DND-41 (cell line): ENCODE results near the gene DOCK7.

Experiments
- ATAC-seq: fragments of 200-7000 bp; cut with Tn5 transposase; 3 replicates; pipeline ENCODE4 v1.9.1; 2021; ENCODE audit warnings: low read depth; ENCODE audit not compliant: insufficient read depth
- DNase-seq: peaks from one replicate; pipeline ENCODE4 v3.0.0-alpha.2; 2020
- H2AFZ ChIP-seq: 2 replicates; pipeline ENCODE4 v1.6.0; 2012; ENCODE audit warnings: low read depth, low read length
- H3K27ac ChIP-seq: 2 replicates; pipeline ENCODE4 v1.5.1; 2012; ENCODE audit warnings: low read length, inconsistent platforms
- H3K27me3 ChIP-seq: fragments of 200-600 bp; sonication (generic); 2 replicates; pipeline ENCODE4 v1.6.0; 2012; ENCODE audit warnings: low read length, mild to moderate bottlenecking, inconsistent platforms; ENCODE audit not compliant: insufficient read depth, poor library complexity
- H3K36me3 ChIP-seq: 2 replicates; pipeline ENCODE4 v1.5.1; 2012; ENCODE audit warnings: low read length, inconsistent platforms; ENCODE audit not compliant: insufficient read depth
- H3K4me1 ChIP-seq: 2 replicates; pipeline ENCODE4 v1.5.1; 2012; ENCODE audit warnings: mild to moderate bottlenecking, low read length; ENCODE audit not compliant: insufficient read depth
- H3K4me2 ChIP-seq: 2 replicates; pipeline ENCODE4 v1.6.0; 2012; ENCODE audit warnings: mild to moderate bottlenecking, moderate library complexity, low read length, inconsistent platforms; ENCODE audit not compliant: insufficient read depth
- H3K4me3 ChIP-seq, 2 experiments: fragments of 200-600 bp in 1 of 2; shearing (Covaris generic) in 1 of 2; 2 replicates each; pipeline ENCODE4 v1.5.1; 2012 to 2016; ENCODE audit warnings: inconsistent platforms in 2 of 2, low read length in 2 of 2, mild to moderate bottlenecking in 2 of 2, low read depth in 1 of 2, moderate library complexity in 1 of 2
- H3K79me2 ChIP-seq: 2 replicates; pipeline ENCODE4 v1.6.0; 2012; ENCODE audit warnings: low read length, inconsistent platforms; ENCODE audit not compliant: insufficient read depth
- H3K9ac ChIP-seq: 2 replicates; pipeline ENCODE4 v1.6.0; 2012; ENCODE audit warnings: low read depth, mild to moderate bottlenecking, inconsistent platforms, low read length, moderate library complexity
- H3K9me3 ChIP-seq: 2 replicates; pipeline ENCODE4 v1.5.1; 2012; ENCODE audit warnings: low read length, moderate library complexity, mild to moderate bottlenecking, inconsistent platforms; ENCODE audit not compliant: insufficient read depth, severe bottlenecking
- H4K20me1 ChIP-seq: 2 replicates; pipeline ENCODE4 v1.6.0; 2012; ENCODE audit warnings: low read length; ENCODE audit not compliant: insufficient read depth
- CTCF ChIP-seq: IDR thresholded peaks from 2 replicates; pipeline ENCODE4 v1.5.1; 2012; ENCODE audit warnings: borderline replicate concordance, low read length, moderate library complexity, mild to moderate bottlenecking; ENCODE audit not compliant: poor library complexity, severe bottlenecking; ENCODE audit errors: extremely low read depth
- EZH2 ChIP-seq: IDR thresholded peaks from 3 replicates; pipeline ENCODE4 v1.6.1; 2012; ENCODE audit warnings: borderline replicate concordance, low read depth, mild to moderate bottlenecking, moderate library complexity, low read length, inconsistent platforms; ENCODE audit not compliant: severe bottlenecking

DOCK7 gene

GRCh38 chr1:62654744-62655143 is 33.4 kb downstream of the DOCK7 start:
- Histone ChIP-seq H3K4me1 (no peaks in the 10 kb centered on the region), H3K36me3 (peaks cover 14% of the 10 kb centered on the region), H3K4me2 (no peak overlapping the region), H3K9me3 (no peaks in the 10 kb centered on the region), H3K27me3 (no peaks in the 10 kb centered on the region), H4K20me1 (no peaks in the 10 kb centered on the region), H3K4me3 (no peak overlapping the region), H3K9ac (no peak overlapping the region), H3K79me2 (peaks cover 6% of the 10 kb centered on the region; the same call in 1 of the 2 replicates), H3K27ac (no peak overlapping the region), H2AFZ (no peak overlapping the region)
- TF ChIP-seq CTCF (no peak), EZH2 (no peak)
- no peak for DNase-seq
- ATAC-seq = no peak

- Histone ChIP-seq H2AFZ (no peak overlapping the region), H3K27ac (no peak overlapping the region)
- no peak for DNase-seq
Observed at GRCh38 chr1:62652387-62652786, 35.8 kb downstream of the DOCK7 start.

GRCh38 chr1:62643283-62643682 is 44.9 kb downstream of the DOCK7 start:
- H3K4me1 ChIP-seq = no peaks in the 10 kb centered on the region
- no peak for ATAC-seq
- H3K9me3 ChIP-seq = no peaks in the 10 kb centered on the region
- H3K4me3 ChIP-seq = no peak overlapping the region
- H4K20me1 ChIP-seq = no peaks in the 10 kb centered on the region
- no peaks in the 10 kb centered on the region for H3K27me3 ChIP-seq
- H2AFZ ChIP-seq = no peak overlapping the region
- DNase-seq = no peak
- H3K4me2 ChIP-seq = no peak overlapping the region
- H3K9ac ChIP-seq = no peak overlapping the region
- no peaks in the 10 kb centered on the region for H3K79me2 ChIP-seq
- peaks cover 49% of the 10 kb centered on the region; the same call in 1 of the 2 replicates for H3K36me3 ChIP-seq
- H3K27ac ChIP-seq = no peak overlapping the region
- TF ChIP-seq CTCF (no peak), EZH2 (no peak)

More at GRCh38 chr1:62652387-62652786, 35.8 kb downstream of the DOCK7 start:
- Histone ChIP-seq H3K36me3 (peaks cover 16% of the 10 kb centered on the region), H3K27me3 (no peaks in the 10 kb centered on the region), H3K79me2 (peaks cover 6% of the 10 kb centered on the region; the same call in 1 of the 2 replicates), H3K4me3 (no peak overlapping the region), H3K9me3 (no peaks in the 10 kb centered on the region), H4K20me1 (no peaks in the 10 kb centered on the region), H3K4me2 (no peak overlapping the region), H3K9ac (no peak overlapping the region), H3K4me1 (no peaks in the 10 kb centered on the region)
- no peak for ATAC-seq
- TF ChIP-seq EZH2 (no peak), CTCF (no peak)
